ENCODE results near the gene EFNB2. TPM values are rescaled to one million over a fixed set of nuclear protein-coding genes. Genes with fewer than 3 reads are reported as not detected.

The EFNB2 gene
- total RNA-seq, 4 donors from 2014 or later = 11.9 to 50.4 (median 37.4) TPM

DNA sequence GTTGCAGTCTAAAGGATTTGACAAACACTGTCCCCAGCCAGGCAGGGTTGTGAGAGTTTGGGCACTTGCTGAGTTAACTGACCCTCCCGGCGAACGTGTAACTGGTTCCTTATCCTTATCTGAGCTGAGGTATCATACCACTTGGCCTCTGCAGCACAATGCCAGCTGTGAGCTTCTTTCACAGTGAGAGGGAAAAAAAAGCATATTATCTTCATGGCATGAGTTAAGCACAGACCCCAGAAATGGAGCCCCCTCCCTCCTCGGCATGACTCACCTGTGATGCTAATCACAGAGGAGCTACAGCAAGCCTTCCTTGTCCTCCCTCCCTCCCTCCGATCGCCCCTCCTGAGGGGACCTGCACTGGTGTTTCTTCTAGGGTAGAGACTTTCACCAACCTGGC is 60.5 kb downstream of the EFNB2 start:
- TF ChIP-seq, protein P1, sequence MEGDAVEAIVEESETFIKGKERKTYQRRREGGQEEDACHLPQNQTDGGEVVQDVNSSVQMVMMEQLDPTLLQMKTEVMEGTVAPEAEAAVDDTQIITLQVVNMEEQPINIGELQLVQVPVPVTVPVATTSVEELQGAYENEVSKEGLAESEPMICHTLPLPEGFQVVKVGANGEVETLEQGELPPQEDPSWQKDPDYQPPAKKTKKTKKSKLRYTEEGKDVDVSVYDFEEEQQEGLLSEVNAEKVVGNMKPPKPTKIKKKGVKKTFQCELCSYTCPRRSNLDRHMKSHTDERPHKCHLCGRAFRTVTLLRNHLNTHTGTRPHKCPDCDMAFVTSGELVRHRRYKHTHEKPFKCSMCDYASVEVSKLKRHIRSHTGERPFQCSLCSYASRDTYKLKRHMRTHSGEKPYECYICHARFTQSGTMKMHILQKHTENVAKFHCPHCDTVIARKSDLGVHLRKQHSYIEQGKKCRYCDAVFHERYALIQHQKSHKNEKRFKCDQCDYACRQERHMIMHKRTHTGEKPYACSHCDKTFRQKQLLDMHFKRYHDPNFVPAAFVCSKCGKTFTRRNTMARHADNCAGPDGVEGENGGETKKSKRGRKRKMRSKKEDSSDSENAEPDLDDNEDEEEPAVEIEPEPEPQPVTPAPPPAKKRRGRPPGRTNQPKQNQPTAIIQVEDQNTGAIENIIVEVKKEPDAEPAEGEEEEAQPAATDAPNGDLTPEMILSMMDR (IDR thresholded peaks at IDR 0.05) = no peak
- ATAC-seq (ENCODE audit: low FRiP score) (no peak), DNase-seq (ENCODE audit: low spot score) (no peak)

DNA sequence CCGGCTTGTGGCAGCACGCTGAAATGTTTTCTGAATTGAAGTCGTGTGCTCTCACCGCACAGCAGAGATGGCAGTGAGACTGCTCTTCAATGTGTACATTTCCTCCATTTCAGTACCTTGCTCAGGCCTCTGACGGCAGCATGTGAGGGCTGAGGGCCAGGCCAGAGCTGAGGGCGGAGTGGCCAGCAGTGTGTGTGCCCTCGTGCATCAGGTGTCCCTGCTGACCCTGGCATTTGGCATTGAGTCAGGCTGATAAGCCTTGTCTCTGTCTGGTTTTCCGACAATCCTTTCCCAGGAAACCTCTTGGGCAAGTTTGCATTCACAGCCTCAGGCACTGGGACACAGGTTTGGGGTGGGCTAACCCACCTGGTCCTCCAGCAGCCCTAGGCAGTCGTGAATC is 62.3 kb downstream of the EFNB2 start:
- TF ChIP-seq, protein P1 (IDR thresholded peaks at IDR 0.05) = no peak
- ATAC-seq (ENCODE audit: low FRiP score) (no peak), DNase-seq (ENCODE audit: low spot score) (no peak)

DNA sequence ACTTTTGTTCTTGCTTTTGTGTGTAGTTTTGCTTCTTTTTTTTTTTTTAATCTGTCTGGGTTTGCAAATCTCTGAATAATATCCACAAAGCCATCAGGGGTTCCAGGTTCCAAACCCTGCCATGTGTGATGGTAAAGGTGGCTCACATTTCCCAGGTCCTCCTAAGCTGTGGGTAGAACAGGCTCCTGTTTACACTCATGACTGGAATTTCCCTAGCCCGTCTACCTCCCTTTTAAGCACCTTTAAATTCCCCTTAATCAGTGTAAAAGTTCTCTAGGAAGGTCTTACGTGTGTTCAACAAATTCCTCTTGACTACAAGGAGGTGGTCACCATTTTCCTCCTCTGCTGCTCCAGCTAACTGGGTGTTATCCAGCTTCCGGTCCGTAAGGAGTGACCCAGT is 62.8 kb downstream of the EFNB2 start:
- DNase-seq (ENCODE audit: low spot score) = no peak
- no peak for ATAC-seq (ENCODE audit: low FRiP score)
- TF ChIP-seq, protein P1 (IDR thresholded peaks at IDR 0.05) = no peak

DNA sequence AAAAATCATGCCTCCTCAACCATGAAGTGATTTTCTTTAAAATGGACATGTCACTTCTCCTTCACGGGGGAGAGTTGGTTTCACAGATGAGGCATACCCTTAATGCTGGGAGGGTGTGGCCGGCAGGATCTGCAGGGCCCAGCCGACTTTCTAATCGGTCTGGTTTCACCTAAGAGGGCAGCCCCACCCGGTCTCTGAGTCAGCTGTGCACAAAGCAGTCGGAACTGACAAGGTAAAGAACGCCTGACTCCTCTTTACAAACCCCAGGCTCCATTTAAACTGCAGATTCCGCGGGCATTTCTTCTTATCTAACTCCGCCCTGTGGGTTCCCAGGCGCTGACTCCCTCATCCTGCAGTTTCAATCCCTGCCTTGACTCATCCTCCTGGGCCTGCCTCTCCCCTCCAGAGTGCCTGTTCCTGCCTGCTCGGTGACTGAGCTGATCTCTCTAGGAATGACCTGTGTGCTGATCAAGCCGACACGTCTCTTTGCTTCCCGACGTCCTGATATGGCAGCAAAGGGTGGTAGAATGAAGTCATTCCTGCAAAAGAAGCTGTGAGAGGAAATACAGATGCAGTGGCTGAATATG is 63.4 kb downstream of the EFNB2 start:
- ATAC-seq (ENCODE audit: low FRiP score) (peak; percentile 98), DNase-seq (ENCODE audit: low spot score) (peak; percentile 50)
- TF ChIP-seq, protein P1 (IDR thresholded peaks at IDR 0.05) = no peak

DNA sequence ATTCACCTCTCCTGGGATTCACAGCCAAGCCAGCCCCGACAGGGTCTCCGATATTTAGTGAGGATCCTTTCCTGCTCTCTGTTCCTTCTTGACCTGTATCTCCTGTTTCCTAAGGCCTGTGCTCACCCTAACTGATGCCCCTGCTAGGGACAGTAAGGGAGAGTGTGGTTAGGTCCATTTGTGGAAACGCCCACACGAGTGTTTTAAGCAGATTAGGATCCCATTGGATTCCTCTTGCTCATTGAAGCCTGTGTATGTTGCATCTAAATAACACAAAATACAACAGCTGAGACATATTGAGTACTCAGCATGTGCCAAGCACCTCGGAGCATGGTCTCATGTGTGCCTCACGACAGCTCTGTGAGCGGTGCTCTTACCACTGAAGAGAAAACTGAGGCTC is 64.9 kb downstream of the EFNB2 start:
- no peak for ATAC-seq (ENCODE audit: low FRiP score)
- TF ChIP-seq, protein P1 (IDR thresholded peaks at IDR 0.05) = no peak
- DNase-seq (ENCODE audit: low spot score) = no peak

DNA sequence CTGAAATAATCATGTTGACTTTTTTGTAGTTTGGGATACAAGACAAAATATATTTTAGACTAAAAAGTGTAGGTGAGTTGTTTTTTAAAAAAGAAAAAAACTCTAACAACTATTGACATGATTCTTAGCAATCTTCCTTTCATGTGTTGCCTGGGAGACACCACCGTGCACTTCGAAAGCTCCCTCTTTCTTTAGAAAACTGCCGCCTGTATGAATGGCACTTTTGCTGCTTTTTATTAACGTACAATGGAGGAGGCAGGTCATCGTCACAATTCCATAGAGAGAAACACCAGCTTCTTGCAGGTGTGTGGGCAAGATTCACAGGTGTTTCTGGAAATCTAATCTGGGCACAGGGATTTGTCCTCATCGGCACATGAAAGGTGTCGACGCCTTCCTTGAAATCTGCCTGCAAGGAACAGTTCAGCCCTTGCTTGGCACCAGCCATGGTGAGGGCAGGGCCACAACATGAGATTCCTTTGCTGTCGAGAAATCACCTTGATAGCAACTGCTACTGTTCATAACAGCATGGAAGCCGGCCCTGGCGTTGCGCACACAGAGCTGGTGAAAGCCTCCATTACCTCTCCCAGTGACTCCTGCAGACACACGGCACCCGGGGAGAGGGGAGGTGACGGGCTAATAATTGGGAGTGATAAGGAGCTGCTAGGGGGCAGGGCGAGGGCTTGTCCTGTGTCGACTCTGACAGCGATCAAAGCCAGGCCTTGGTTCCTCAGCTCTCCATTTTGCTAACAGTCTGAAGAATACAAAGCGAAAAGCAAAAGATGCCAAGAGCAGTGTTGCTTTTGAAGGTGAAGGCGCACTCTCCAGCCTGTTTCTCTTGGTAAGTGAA is 66.5 kb downstream of the EFNB2 start:
- DNase-seq (ENCODE audit: low spot score) = no peak
- no peak for ATAC-seq (ENCODE audit: low FRiP score)
- TF ChIP-seq, protein P1 (IDR thresholded peaks at IDR 0.05) = no peak

DNA sequence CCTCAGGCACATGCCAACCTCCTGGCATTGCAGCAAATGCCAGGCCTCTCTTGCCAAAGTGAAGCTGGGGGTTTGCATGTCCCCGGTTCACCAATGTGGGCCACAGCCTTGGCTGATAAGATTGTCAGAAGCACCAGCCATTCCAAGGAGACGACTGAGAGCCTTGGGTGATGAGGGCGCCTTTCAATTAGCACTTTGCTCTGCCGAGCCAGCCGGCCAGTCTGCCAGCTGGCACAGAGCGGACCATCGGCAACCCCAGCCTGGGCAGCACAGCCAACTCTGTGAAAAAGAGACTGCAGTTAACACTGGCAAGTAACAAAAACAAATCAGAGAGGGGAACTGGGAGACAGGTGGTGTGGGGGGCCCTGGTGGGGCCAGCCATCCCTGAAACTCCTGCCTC is 67.3 kb downstream of the EFNB2 start:
- TF ChIP-seq, protein P1 (IDR thresholded peaks at IDR 0.05) = no peak
- DNase-seq (ENCODE audit: low spot score) (no peak), ATAC-seq (ENCODE audit: low FRiP score) (no peak)
